Measurements from ENCODE around the gene PTPRN2.
"Not testable (repeated sequence)": the region's sequence is repeated elsewhere in the genome, so short reads cannot be mapped to it uniquely, and the experiment has no call there.

Gene PTPRN2

GRCh38 chr7:158322616-158323530 is 264.8 kb downstream of the PTPRN2 start:
- H3K27ac ChIP-seq = no peak overlapping the region
- DNase-seq (ENCODE audit: low read depth, low spot score) = no peak

GRCh38 chr7:158321936-158322615 is 265.5 kb downstream of the PTPRN2 start:
- H3K27ac ChIP-seq = no peak overlapping the region
- no peak for DNase-seq (ENCODE audit: low read depth, low spot score)

- no peak overlapping the region for H3K27ac ChIP-seq
- DNase-seq (ENCODE audit: low read depth, low spot score) = no peak
Observed at GRCh38 chr7:158321056-158321700, 266.4 kb downstream of the PTPRN2 start.

GRCh38 chr7:158320328-158320727 is 267.3 kb downstream of the PTPRN2 start:
- no peak overlapping the region for H3K27ac ChIP-seq
- no peak for DNase-seq (ENCODE audit: low read depth, low spot score)

- H3K27ac ChIP-seq = no peak overlapping the region
- DNase-seq (ENCODE audit: low read depth, low spot score) = no peak
Observed at GRCh38 chr7:158318511-158318913, 269.1 kb downstream of the PTPRN2 start.

GRCh38 chr7:158317238-158318205 is 270.1 kb downstream of the PTPRN2 start:
- no peak for DNase-seq (ENCODE audit: low read depth, low spot score)
- H3K27ac ChIP-seq = no peak overlapping the region

- H3K27ac ChIP-seq = no peak overlapping the region
- no peak for DNase-seq (ENCODE audit: low read depth, low spot score)
Observed at GRCh38 chr7:158316466-158317031, 271.1 kb downstream of the PTPRN2 start.

- no peak for DNase-seq (ENCODE audit: low read depth, low spot score)
Observed at GRCh38 chr7:158315881-158316280, 271.7 kb downstream of the PTPRN2 start.

GRCh38 chr7:158315326-158315725 is 272.3 kb downstream of the PTPRN2 start:
- no peak overlapping the region for H3K27ac ChIP-seq
- DNase-seq (ENCODE audit: low read depth, low spot score) = no peak

More at GRCh38 chr7:158315881-158316280, 271.7 kb downstream of the PTPRN2 start:
- no peak overlapping the region for H3K27ac ChIP-seq

GRCh38 chr7:158314394-158314793 is 273.2 kb downstream of the PTPRN2 start:
- no peak for DNase-seq (ENCODE audit: low read depth, low spot score)
- H3K27ac ChIP-seq = no peak overlapping the region

GRCh38 chr7:158313931-158314330 is 273.7 kb downstream of the PTPRN2 start:
- no peak for DNase-seq (ENCODE audit: low read depth, low spot score)
- H3K27ac ChIP-seq = no peak overlapping the region

- H3K27ac ChIP-seq = no peak overlapping the region
- DNase-seq (ENCODE audit: low read depth, low spot score) = no peak
Observed at GRCh38 chr7:158312789-158313188, 274.8 kb downstream of the PTPRN2 start.

- no peak overlapping the region for H3K27ac ChIP-seq
- no peak for DNase-seq (ENCODE audit: low read depth, low spot score)
Observed at GRCh38 chr7:158311791-158312190, 275.8 kb downstream of the PTPRN2 start.

GRCh38 chr7:158310924-158311666 is 276.5 kb downstream of the PTPRN2 start:
- DNase-seq (ENCODE audit: low read depth, low spot score) = no peak

GRCh38 chr7:158309868-158310763 is 277.5 kb downstream of the PTPRN2 start:
- no peak for DNase-seq (ENCODE audit: low read depth, low spot score)

More at GRCh38 chr7:158310924-158311666, 276.5 kb downstream of the PTPRN2 start:
- H3K27ac ChIP-seq = no peak overlapping the region

GRCh38 chr7:158308001-158308400 is 279.6 kb downstream of the PTPRN2 start:
- DNase-seq (ENCODE audit: low read depth, low spot score) = no peak
- H3K27ac ChIP-seq = no peak overlapping the region

More at GRCh38 chr7:158309868-158310763, 277.5 kb downstream of the PTPRN2 start:
- H3K27ac ChIP-seq = no peak overlapping the region

GRCh38 chr7:158304072-158304471 is 283.6 kb downstream of the PTPRN2 start:
- not testable (repeated sequence) for H3K27ac ChIP-seq; DNase-seq (ENCODE audit: low read depth, low spot score)

GRCh38 chr7:158303121-158303520 is 284.5 kb downstream of the PTPRN2 start:
- no peak overlapping the region for H3K27ac ChIP-seq
- no peak for DNase-seq (ENCODE audit: low read depth, low spot score)

Measured in epithelial cell of prostate (primary cell).